Testis (tissue), 3 donors: ENCODE data around the gene MRPL2. TPM values are rescaled to one million over a fixed set of nuclear protein-coding genes. Genes with fewer than 3 reads are reported as not detected.
"Not testable (repeated sequence)": the region's sequence is repeated elsewhere in the genome, so short reads cannot be mapped to it uniquely, and the experiment has no call there.

Experiments used
- DNase-seq: peaks from one replicate; pipeline ENCODE4 v3.0.0-alpha.2; 2019
- H3K27ac ChIP-seq, 2 donors: fragments of 200-600 bp; sonication (generic); one replicate each; pipeline ENCODE4 v1.5.1; 2019
- H3K27me3 ChIP-seq: fragments of 200-600 bp; sonication (generic); one replicate; pipeline ENCODE4 v1.5.1; 2019
- H3K36me3 ChIP-seq: fragments of 200-600 bp; sonication (generic); one replicate; pipeline ENCODE4 v1.5.1; 2017; ENCODE audit warnings: low read depth; ENCODE audit errors: missing control alignments
- H3K4me1 ChIP-seq: fragments of 200-600 bp; sonication (generic); one replicate; pipeline ENCODE4 v1.5.1; 2019
- H3K4me3 ChIP-seq, 2 donors: fragments of 200-600 bp; sonication (generic); one replicate each; pipeline ENCODE4 v1.5.1; 2017 to 2019
- H3K9me3 ChIP-seq: fragments of 200-600 bp; sonication (generic); one replicate; pipeline ENCODE4 v1.5.1; 2017
- CTCF ChIP-seq, 3 experiments: fragments of 450-650 bp in 2 of 3; fragments of 200-600 bp in 1 of 3; sonication (generic) in 1 of 3; IDR thresholded peaks; one replicate each; pipeline ENCODE4 v1.5.1; 2016 to 2019; ENCODE audit warnings: antibody characterized with exemption in 3 of 3, mild to moderate bottlenecking in 2 of 3, moderate library complexity in 1 of 3
- POLR2A ChIP-seq: fragments of 450-650 bp; IDR thresholded peaks from one replicate; pipeline ENCODE4 v1.6.1; 2017; ENCODE audit warnings: antibody characterized with exemption, mild to moderate bottlenecking, moderate library complexity
- WGBS, 2 donors: methylation state at CpG; one replicate each; pipeline ENCODE4 v1.1.5; 2018; 5-methylcytosine and 5-hydroxymethylcytosine counted together
- intact Hi-C: fragments of 100-400 bp; cut with DNase I; formaldehyde crosslinking; loops from one replicate; pipeline ENCODE4 v1.15.1; 2023; ENCODE audit warnings: low total_unique reads
- polyA plus RNA-seq: library from polyadenylated mRNA; stranded (reverse); fragments of 350-450 nt; fragmentation: Illumina TruSeq; extraction: RNeasy Lipid Tissue Mini Kit (QIAGEN cat#74804); gene quantifications from one replicate; pipeline ENCODE4 v1.2.3, GENCODE V29; 2014; ENCODE audit warnings: low read depth, low replicate concordance; ENCODE audit not compliant: insufficient read depth
- total RNA-seq, 2 donors: library from RNA; depleted of rRNA; stranded (reverse); fragments of >200 nt; gene quantifications; one replicate each; pipeline ENCODE4 v1.2.3, GENCODE V29; 2016

MRPL2 gene
- total and polyA plus RNA-seq, 3 donors from 2014 or later = 37.2 to 72.8 (median 54.8) TPM

- WGBS, 2 donors = 89 to 97% methylated on average over 12 to 17 of the region's 17 CpGs
- peaks cover 18% of the 10 kb centered on the region for H3K4me1 ChIP-seq
- no peaks in the 10 kb centered on the region for H3K27me3 ChIP-seq
- no peak for DNase-seq
- H3K9me3 ChIP-seq = no peaks in the 10 kb centered on the region
- intact Hi-C loops = no loop called here
- TF ChIP-seq POLR2A (no peak), CTCF (IDR thresholded peaks at IDR 0.05) (no peak)
- H3K36me3 ChIP-seq = no peaks in the 10 kb centered on the region
- H3K27ac ChIP-seq = no peak overlapping the region
- H3K4me3 ChIP-seq = no peak overlapping the region
Measured at GRCh38 chr6:43050981-43051380, 8.3 kb downstream of the MRPL2 start.

- intact Hi-C loops = no loop called here
- Histone ChIP-seq H3K4me3 (no peak overlapping the region), H3K27ac (no peak overlapping the region), H3K27me3 (no peaks in the 10 kb centered on the region), H3K36me3 (no peaks in the 10 kb centered on the region), H3K4me1 (peaks cover 11% of the 10 kb centered on the region), H3K9me3 (no peaks in the 10 kb centered on the region)
- DNase-seq = no peak
- no peak for TF ChIP-seq CTCF (IDR thresholded peaks at IDR 0.05)
- no peak for TF ChIP-seq POLR2A
- WGBS, 2 donors = 84 to 89% methylated on average over 1 to 7 of the region's 7 CpGs
Measured at GRCh38 chr6:43047998-43048397, 11.2 kb downstream of the MRPL2 start.

DNA sequence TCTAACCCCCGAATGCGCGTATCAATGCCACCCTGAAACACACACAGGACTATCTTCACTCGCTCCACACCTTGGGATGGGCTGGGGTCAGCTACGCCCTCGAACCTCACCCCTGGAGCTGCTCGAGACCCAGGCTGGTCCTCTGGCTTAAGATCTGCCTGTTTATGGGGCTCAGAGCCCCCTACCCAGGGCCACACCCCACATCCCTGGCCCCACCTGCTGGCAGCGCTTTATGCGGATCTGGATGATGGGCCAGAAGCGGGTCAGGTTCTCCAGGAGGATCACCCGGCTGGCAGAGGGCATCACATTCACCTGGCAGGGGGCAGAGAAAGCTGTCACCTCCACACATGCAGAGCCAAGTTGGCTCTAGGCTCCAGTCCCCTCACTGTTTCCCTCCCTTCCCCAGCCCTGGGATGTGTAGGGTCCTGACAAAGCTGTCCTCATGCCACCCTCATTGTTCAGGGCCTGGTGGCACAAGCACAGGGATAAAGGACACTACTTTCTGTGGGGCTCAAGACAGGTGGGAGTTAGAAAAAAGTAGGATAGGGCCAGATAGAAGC lies 13.8 kb downstream of the MRPL2 start:
- WGBS, 2 donors = 93 to 98% methylated on average over 8 to 11 of the region's 11 CpGs
- no peaks in the 10 kb centered on the region for H3K36me3 ChIP-seq
- no peaks in the 10 kb centered on the region for H3K4me1 ChIP-seq
- H3K27me3 ChIP-seq = no peaks in the 10 kb centered on the region
- TF ChIP-seq CTCF (IDR thresholded peaks at IDR 0.05) = no peak
- H3K4me3 ChIP-seq = no peak overlapping the region
- no peaks in the 10 kb centered on the region for H3K9me3 ChIP-seq
- no peak for DNase-seq
- intact Hi-C loops = no loop called here
- no peak overlapping the region for H3K27ac ChIP-seq

DNA sequence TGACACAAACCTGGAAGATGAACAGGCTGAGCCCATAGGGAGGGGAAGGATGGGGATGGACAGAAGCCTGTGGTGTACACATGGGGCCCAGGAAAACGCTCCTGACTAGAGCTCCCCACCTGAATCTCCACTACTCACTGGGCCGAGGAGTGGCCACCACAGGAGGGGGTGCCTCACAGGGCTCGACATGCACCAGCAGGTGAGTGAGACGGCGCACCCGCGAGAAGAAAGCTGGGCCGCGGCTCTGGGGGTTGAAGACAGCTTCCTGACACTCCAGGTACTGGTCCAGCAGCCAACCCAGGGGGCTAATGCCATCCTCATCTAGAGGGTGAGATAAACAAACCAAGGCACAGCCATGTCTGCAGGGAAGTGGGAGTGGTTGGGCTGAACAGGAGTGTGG lies 15.9 kb downstream of the MRPL2 start:
- TF ChIP-seq POLR2A (no peak), CTCF (IDR thresholded peaks at IDR 0.05) (no peak)
- DNase-seq = no peak
- Histone ChIP-seq H3K27me3 (no peaks in the 10 kb centered on the region), H3K9me3 (no peaks in the 10 kb centered on the region), H3K27ac (no peak overlapping the region), H3K36me3 (no peaks in the 10 kb centered on the region), H3K4me1 (no peaks in the 10 kb centered on the region), H3K4me3 (no peak overlapping the region)
- intact Hi-C loops = no loop called here
- 93 to 95% methylated on average over 9 of the region's 9 CpGs for WGBS, 2 donors

DNA sequence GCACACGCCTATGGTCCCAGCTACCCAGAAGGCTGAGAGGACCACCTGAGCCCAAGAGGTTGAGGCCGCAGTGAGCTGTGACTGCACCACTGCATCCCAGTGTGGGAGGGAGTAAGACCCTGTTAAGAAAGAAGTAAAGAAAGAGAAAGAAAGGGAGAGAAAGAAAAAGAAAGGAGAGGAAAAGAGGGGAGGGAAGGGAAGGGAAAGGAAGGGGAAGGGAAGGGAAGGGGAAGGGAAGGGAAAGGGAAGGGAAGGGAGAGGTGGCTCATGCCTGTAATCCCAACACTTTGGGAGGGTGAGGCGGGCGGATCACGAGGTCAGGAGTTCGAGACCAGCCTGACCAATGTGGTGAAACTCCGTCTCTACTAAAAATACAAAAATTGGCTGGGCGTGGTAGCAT lies 17.8 kb downstream of the MRPL2 start:
- intact Hi-C loops, H3K4me1 ChIP-seq, H3K4me3 ChIP-seq, H3K27me3 ChIP-seq, H3K27ac ChIP-seq, H3K36me3 ChIP-seq, DNase-seq, H3K9me3 ChIP-seq: not testable (repeated sequence)
- WGBS, 2 donors = 85 to 95% methylated on average over 8 of the region's 8 CpGs
